ENCODE data around the gene MRRF.

DNA sequence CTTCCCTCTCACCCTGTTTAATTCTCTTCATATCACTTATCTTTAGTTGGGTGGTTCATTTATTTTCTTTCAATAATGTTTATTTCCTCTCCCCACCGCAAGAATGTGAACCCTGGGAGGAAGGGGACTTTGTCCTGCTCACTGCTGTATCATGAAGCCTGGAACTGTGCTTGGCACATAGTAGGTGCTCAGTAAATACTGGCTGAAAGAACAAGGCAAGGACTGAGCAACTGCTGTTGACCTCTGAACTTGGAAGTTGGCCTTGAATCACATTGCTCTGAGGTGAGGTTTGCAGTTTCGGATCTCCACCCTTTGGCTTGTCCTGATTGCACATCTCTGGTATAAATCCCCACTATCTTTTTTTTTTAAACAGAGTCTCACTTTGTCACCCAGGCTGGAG lies 84.1 kb downstream of the MRRF start:
- TF ChIP-seq, protein P1, sequence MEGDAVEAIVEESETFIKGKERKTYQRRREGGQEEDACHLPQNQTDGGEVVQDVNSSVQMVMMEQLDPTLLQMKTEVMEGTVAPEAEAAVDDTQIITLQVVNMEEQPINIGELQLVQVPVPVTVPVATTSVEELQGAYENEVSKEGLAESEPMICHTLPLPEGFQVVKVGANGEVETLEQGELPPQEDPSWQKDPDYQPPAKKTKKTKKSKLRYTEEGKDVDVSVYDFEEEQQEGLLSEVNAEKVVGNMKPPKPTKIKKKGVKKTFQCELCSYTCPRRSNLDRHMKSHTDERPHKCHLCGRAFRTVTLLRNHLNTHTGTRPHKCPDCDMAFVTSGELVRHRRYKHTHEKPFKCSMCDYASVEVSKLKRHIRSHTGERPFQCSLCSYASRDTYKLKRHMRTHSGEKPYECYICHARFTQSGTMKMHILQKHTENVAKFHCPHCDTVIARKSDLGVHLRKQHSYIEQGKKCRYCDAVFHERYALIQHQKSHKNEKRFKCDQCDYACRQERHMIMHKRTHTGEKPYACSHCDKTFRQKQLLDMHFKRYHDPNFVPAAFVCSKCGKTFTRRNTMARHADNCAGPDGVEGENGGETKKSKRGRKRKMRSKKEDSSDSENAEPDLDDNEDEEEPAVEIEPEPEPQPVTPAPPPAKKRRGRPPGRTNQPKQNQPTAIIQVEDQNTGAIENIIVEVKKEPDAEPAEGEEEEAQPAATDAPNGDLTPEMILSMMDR (IDR thresholded peaks at IDR 0.05) = no peak
- no peak for TF ChIP-seq EP300 (IDR thresholded peaks at IDR 0.05)
